H1 (cell line): ENCODE measurements around the gene NEDD4L.

ENCODE experiments used
- EP300 ChIP-seq, 2 experiments: IDR thresholded peaks; 1 replicate in 1 of 2; 2 replicates in 1 of 2; pipeline ENCODE4 v1.6.1; 2011 to 2012; ENCODE audit warnings: low read depth in 2 of 2, low read length in 2 of 2, mild to moderate bottlenecking in 2 of 2, borderline replicate concordance in 1 of 2, inconsistent platforms in 1 of 2, moderate library complexity in 1 of 2
- EZH2 ChIP-seq: fragments of 200-600 bp; sonication (generic); IDR thresholded peaks from 2 replicates; pipeline ENCODE4 v1.7.1; 2012; ENCODE audit warnings: low read depth, mild to moderate bottlenecking, moderate library complexity, low read length, inconsistent platforms; ENCODE audit not compliant: severe bottlenecking
- POLR2AphosphoS5 ChIP-seq: IDR thresholded peaks from 2 replicates; pipeline ENCODE4 v1.6.1; 2011; ENCODE audit warnings: low read depth, low read length
- YY1 ChIP-seq: IDR thresholded peaks from 2 replicates; pipeline ENCODE4 v1.6.1; 2011; ENCODE audit warnings: low read depth, mild to moderate bottlenecking, low read length
- TF ChIP-seq, protein P1 (sequence below), 3 experiments: IDR thresholded peaks; 1 replicate in 2 of 3; 2 replicates in 1 of 3; pipeline versions ENCODE4 v1.5.1 to v1.6.1; 2011; ENCODE audit warnings: low read length in 3 of 3, mild to moderate bottlenecking in 3 of 3, inconsistent platforms in 2 of 3, low read depth in 1 of 3, moderate library complexity in 1 of 3; ENCODE audit not compliant: insufficient read depth in 1 of 3; ENCODE audit errors: control extremely low read depth in 1 of 3

DNA sequence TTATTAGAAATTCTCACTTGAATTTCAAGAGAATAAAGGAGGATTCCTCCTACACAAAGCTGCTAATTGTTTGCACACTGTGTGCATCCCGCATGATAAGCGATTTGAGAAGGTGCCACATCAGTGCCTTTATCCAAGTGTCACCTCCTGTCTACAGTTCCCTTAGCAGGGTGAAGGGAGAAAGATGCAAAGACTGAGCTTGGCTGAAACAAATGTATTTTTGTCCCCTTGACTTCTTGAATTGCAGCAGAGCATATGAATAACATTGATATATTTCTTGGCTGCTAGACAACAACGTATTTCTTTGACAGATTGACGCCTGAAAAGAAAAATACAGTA is 255.1 kb downstream of the NEDD4L start:
- TF ChIP-seq YY1 (no peak), EZH2 (no peak), EP300 (IDR thresholded peaks at IDR 0.05; ENCODE audit: borderline replicate concordance in 1 of 2, low read depth in 2 of 2, low read length in 2 of 2) (no peak), POLR2AphosphoS5 (no peak)
- TF ChIP-seq, protein P1, sequence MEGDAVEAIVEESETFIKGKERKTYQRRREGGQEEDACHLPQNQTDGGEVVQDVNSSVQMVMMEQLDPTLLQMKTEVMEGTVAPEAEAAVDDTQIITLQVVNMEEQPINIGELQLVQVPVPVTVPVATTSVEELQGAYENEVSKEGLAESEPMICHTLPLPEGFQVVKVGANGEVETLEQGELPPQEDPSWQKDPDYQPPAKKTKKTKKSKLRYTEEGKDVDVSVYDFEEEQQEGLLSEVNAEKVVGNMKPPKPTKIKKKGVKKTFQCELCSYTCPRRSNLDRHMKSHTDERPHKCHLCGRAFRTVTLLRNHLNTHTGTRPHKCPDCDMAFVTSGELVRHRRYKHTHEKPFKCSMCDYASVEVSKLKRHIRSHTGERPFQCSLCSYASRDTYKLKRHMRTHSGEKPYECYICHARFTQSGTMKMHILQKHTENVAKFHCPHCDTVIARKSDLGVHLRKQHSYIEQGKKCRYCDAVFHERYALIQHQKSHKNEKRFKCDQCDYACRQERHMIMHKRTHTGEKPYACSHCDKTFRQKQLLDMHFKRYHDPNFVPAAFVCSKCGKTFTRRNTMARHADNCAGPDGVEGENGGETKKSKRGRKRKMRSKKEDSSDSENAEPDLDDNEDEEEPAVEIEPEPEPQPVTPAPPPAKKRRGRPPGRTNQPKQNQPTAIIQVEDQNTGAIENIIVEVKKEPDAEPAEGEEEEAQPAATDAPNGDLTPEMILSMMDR (IDR thresholded peaks at IDR 0.05; ENCODE audit: control extremely low read depth in 1 of 3, insufficient read depth in 1 of 3, low read depth in 1 of 3, low read length in 3 of 3) = no peak
